OCI-LY1 (cell line): ENCODE results near the gene FTCD.

Experiments
- CTCF ChIP-seq: fragments of 200-600 bp; sonication (generic), shearing (Covaris generic); IDR thresholded peaks from 2 replicates; pipeline ENCODE4 v1.5.1; 2017; ENCODE audit warnings: mild to moderate bottlenecking, antibody characterized with exemption, low read length, moderate library complexity, mixed read lengths
- EZH2 ChIP-seq: fragments of 200-600 bp; sonication (generic), shearing (Covaris generic); IDR thresholded peaks from 2 replicates; pipeline ENCODE4 v1.8.0; 2017; ENCODE audit warnings: borderline replicate concordance, mixed run types, mild to moderate bottlenecking, antibody characterized with exemption, low read length, moderate library complexity, mixed read lengths

GRCh38 chr21:46092811-46093667 is 62.3 kb downstream of the FTCD start:
- TF ChIP-seq CTCF: no peak
- TF ChIP-seq EZH2: no peak
